Activated CD4-positive, alpha-beta T cell treated with anti-CD3 and anti-CD28 coated beads for 48 hours (primary cell): ENCODE data around the gene ARID5A.

Experiments
- DNase-seq: peaks from one replicate; pipeline ENCODE4 v3.0.0-alpha.2; 2020

Gene ARID5A

DNA sequence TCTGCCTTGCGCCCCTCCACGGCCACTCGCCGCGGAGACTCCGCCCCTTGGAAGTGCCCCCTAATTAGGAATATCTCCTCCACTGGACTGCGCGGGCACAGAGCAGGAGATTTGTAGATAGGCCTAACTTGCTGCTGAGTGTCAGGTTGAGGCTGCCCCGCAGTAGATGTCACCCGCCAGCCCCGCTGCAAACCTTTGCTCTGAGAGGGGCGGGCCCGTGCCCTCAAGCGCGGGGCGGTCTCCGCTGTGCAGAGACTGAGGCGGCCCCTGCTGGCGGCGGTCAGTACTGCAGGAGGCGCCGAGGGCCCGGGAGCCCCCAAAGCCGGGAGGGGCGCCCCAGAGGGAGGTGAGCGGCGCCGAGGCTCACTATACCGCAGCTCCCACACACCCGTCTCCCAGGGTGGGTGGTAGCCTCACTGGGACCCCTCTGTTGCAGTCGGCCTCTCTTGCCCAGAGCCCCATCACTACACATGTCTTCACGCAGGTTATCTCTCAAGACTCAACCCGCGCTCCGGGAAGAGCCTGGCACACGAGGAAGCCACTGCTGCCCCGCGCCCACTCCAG is 28.5 kb upstream of the ARID5A start:
- peak; percentile 91 for DNase-seq

- no peak for DNase-seq
Observed at GRCh38 chr2:96508521-96509113, 27.9 kb upstream of the ARID5A start.

- DNase-seq = peak; percentile 85
Observed at GRCh38 chr2:96509114-96509846, 27.3 kb upstream of the ARID5A start.

- no peak for DNase-seq
Observed at GRCh38 chr2:96509847-96510230, 26.7 kb upstream of the ARID5A start.

- no peak for DNase-seq
Observed at GRCh38 chr2:96510931-96511595, 25.5 kb upstream of the ARID5A start.

DNA sequence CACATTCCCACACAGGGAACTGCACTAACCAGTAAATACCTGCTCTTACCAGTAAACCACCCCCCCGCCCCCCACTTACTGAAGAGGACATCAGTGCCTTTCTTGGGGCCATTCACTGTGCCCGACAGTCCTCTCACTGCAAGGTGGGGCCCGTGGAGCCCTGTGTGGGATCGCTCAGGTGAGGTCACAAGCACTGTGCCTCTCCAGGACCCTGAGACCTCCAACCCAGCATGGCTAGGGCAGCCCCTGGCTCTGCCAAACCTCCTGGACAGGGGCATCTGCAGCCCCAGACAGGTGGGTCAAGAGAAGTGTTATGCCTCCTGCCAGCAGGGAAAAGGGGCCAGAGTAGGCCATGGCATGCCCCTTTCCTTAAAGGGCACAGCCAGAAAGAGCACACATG is 24.7 kb upstream of the ARID5A start:
- no peak for DNase-seq

GRCh38 chr2:96512341-96512740 is 24.2 kb upstream of the ARID5A start:
- no peak for DNase-seq

DNA sequence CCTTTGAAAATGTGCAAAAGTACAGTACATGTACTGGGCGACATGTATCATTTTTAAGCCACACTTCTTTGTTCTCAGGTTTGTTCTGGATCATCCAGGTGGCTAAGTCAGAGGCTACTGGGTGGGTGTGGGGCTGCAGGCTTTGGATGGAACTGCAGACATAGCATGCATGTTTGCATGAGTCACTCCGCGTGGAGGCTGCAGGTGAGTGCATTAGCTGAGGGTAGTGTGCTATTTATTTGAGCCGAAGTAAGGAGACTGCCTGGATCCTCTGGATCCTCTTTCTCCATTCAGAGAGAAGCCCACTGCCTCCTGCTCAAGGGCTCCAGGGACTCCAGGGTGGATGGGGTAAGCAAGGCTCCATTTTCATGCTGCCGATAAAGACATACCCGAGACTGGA is 22.0 kb upstream of the ARID5A start:
- DNase-seq = no peak

GRCh38 chr2:96517079-96517478 is 19.5 kb upstream of the ARID5A start:
- no peak for DNase-seq

DNA sequence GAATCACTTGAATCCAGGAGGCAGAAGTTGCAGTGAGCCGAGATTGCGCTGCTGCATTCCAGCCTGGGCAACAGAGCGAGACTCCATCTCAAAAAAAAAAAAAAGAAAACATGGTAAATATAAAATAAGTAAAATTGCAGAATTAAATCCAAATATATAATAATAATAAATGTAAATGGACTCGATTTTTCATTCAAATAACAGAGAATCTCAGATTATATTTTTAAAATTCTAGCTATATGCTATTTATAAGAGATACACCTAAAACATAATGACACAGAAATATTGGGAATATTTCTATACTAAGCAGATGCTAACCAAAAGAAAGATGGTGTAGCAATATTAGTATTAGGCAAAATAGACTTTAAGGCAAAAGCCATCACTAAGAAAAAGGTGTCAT is 16.3 kb upstream of the ARID5A start:
- DNase-seq = no peak

DNA sequence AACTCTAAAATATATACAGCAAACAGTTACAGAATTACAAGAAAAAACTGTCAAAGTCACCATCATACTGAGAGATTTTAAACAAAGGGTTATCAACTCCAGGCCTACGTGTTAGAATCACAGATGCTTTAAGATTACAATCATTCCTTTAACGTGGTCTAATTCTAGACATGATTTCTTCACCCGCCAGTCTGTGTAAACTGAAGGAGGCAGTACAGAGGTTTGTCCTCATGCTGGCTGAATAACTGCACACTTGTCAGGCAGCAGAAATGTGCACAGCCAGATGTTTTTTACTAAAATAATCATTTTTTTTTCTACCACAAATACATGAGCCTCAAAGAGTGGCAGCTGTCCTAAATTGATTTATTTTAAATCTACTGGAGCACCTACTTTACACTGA is 15.9 kb upstream of the ARID5A start:
- no peak for DNase-seq

DNA sequence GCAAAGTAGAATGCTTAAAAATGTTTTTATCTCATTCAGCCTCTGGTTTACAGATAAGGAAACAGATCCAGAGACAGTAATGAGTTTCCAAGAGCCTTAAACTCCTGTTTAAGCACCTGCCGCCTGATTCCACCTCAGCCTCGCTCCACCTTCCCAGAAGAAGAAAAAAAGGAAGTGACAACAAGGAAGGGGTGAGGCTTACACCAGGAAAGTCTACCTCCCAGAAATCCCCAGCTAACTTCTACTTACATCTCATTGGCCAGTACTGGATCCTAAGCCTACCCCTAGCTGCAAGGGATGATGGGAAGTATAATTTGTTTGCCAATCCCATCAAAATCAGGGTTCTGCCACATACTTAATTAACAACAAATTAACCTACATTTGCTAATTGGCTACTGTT is 15.3 kb upstream of the ARID5A start:
- no peak for DNase-seq

DNA sequence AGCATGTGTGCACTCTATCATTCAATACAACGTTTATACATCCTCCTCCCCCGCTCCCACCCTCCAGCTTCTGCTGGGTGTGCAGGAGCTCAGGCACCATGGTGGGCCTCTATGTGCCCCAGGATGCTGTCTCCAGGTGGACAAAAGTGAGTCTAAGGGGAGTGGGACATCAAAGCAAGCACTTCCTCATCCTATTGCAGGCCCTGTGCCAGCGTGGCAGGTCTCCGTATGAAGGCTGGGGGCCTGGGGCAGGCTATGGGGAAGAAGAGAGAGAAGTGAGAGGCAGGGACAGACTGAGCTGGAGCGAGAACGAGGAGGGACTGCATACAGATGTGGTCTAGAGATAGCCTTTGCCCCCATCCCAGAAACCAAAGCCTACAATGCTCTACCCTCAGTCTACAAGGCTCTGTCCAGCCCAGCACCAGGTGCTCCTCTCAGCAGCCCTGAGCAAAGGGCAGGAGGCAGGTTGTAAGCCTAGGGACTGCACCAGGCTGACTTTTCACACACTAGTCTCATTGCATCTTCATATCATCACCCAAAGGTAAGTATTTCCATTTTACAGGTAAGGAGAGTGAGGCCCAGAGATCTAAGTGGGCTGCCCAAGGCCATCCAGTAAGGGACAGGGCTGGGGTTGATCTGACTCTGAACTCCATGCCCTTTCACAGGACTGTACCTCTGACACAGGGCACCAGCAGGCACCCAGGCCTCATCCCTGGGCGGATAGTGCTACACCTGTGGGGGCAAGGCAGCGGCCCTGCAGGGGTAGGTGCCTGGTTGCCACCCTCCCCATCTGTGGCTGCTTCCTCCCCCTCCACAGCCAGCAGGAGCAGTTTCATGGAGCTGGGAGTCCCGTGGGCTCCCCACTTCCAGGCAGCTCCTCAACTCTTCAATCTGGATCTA is 14.0 kb upstream of the ARID5A start:
- DNase-seq = no peak

DNA sequence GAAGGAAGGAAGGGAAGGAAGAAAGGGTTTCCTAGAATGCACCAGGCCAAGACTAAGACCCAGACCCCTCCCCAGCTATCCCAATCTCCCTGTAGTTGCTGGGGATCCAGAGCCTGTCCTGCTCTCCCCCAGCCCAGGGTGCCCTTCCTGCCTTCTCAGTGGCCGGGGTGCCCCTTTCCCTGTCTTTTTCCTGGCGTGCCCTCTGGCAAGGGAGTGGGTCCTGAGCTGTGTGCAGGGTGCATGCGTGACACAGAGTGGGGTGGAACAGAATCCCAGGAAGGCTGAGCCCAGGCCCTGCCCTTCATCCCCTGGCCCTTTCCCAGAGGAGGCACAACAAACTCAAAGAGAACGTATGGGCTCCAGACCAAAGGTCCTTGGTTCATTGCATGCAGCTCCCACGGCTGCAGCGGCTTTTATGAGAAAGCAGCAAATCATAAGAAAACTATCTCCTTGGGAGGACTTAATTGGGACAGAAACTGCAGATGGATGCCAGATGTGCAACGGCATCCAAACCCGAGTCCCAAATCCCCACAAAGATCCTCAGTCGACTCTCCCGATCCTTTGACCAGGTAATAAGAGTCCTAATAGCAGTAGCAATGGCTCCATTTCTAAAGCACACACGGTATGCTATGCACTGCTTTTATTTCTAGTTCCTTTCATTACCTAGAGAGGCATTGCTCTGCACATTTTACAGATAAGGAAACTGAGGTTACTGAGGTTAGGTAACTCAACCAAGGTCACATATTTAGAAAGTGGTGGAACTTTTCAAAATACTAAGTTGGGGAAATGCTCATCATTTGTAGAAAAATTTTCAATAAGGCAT is 12.7 kb upstream of the ARID5A start:
- no peak for DNase-seq

DNA sequence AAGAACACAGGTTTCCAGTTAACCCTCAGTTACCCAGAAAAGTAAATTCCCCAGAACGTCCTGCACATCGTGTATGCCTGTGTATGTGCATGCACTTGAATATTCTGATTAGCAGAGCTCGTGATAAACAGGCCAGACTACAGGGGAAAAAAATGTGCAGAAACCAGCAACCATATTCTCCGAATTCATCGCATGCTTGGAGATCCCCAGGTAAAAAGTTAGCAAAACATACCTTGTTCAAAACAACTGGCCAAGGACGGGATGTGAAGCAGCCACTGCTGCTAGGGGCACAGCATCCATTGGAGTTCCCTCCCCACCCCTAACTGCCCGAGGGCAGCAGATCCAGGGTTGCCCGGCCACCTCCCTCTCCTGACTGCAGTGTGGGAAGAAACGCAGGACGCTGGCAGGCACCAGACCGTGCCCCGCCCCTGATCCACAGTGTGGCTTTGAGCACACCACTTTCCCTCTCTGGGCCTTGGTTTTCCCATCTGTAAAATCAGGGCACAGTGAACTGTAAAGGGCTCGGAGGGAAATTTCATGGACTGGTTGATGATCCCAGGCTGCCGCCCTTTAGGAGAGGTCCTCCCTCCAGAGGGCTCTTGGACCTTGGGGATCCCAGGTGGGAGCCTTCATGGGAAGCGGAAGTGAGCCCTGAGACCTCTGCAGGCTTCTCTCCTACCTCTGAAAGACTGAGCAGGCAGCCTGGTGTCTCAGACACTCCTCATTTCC is 11.9 kb upstream of the ARID5A start:
- no peak for DNase-seq

DNA sequence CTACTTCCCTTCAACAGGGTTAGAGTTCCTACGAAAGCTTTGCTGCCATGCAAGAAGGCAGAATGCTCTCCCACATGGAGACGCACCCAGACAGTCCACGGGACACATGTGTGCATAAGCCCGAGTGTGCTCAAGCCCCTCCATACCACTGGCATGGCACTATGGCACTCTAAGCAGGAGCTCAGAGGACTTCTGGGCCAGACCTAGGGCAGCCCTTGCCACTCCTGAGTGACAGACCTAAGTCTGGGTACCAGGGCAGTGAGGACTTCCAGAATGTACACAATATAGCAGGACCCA is 11.4 kb upstream of the ARID5A start:
- no peak for DNase-seq

GRCh38 chr2:96526101-96526591 is 10.4 kb upstream of the ARID5A start:
- no peak for DNase-seq

- DNase-seq = no peak
Observed at GRCh38 chr2:96526615-96527285, 9.8 kb upstream of the ARID5A start.

DNA sequence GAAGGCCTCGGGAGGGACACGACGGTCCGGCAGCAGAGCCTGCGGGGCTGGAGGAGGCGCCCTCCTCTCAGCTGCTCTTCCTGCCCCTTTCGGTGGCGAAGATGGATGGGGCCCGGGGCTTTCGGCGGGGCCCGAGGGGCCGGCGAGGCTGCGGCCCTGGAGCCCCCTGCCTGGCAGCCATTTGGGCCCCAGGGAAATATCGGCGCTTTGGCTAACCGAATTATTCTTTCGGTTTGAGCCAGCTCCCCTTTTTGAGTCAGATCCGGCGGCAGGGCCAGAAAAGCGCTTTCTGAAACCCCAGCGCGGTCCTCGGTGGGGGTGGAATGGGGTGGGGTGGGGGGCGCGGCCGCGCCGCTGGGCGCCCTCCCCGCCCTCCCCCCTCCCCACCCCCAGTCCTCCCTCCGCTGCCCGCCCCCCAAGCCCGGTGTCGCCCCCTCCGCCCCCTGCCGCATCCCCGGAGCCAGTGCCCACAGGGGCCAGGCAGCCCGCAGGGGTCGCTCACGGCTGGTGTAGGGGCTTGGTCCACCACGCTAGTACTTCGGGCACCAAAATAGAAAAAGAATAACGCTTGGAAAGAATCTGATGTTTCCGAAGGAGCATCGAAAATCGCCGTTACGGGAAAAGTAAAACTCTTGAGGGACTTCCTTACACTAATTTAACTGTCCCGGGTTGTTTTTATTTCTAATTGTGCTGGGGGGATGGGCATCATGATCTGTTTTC is 9.1 kb upstream of the ARID5A start:
- DNase-seq = peak; percentile 83
